Dedifferentiated amniotic fluid mesenchymal stem cell (primary cell): ENCODE data around the gene HIGD2B.
"Not testable (repeated sequence)": the region's sequence is repeated elsewhere in the genome, so short reads cannot be mapped to it uniquely, and the experiment has no call there.

Experiments used
- DNase-seq: peaks from one replicate; pipeline ENCODE4 v3.0.0-alpha.2; 2016; ENCODE audit errors: extremely low spot score

HIGD2B gene

GRCh38 chr15:72676838-72677237, 9.1 kb downstream of the HIGD2B start:
- DNase-seq, result no peak

- DNase-seq, result no peak
Measured at GRCh38 chr15:72671525-72671924, 14.5 kb downstream of the HIGD2B start.

- DNase-seq, result not testable (repeated sequence)
Measured at GRCh38 chr15:72670656-72671352, 15.2 kb downstream of the HIGD2B start.

GRCh38 chr15:72669803-72670202, 16.2 kb downstream of the HIGD2B start:
- DNase-seq, result not testable (repeated sequence)

- not testable (repeated sequence) for DNase-seq
Measured at GRCh38 chr15:72665706-72666105, 20.3 kb downstream of the HIGD2B start.

- not testable (repeated sequence) for DNase-seq
Measured at GRCh38 chr15:72663931-72664330, 22.1 kb downstream of the HIGD2B start.

- not testable (repeated sequence) for DNase-seq
Measured at GRCh38 chr15:72661081-72661480, 24.9 kb downstream of the HIGD2B start.

GRCh38 chr15:72656014-72656413, 30.0 kb downstream of the HIGD2B start:
- not testable (repeated sequence) for DNase-seq

- not testable (repeated sequence) for DNase-seq
Measured at GRCh38 chr15:72654397-72654796, 31.6 kb downstream of the HIGD2B start, which contains the start of gene GOLGA6B. Gene GOLGA6B, plus strand, starts transcription at chr15:72654697. Its CDS starts 41 bp downstream, at chr15:72654738.

- DNase-seq, result not testable (repeated sequence)
Measured at GRCh38 chr15:72648631-72649253, 37.2 kb downstream of the HIGD2B start.

- DNase-seq, result not testable (repeated sequence)
Measured at GRCh38 chr15:72642271-72642670, 43.7 kb downstream of the HIGD2B start.

GRCh38 chr15:72639759-72640483, 46.1 kb downstream of the HIGD2B start:
- not testable (repeated sequence) for DNase-seq

GRCh38 chr15:72636519-72637282, 49.3 kb downstream of the HIGD2B start:
- DNase-seq, result peak; percentile 60

- not testable (repeated sequence) for DNase-seq
Measured at GRCh38 chr15:72629068-72629570, 56.9 kb downstream of the HIGD2B start.

- not testable (repeated sequence) for DNase-seq
Measured at GRCh38 chr15:72628249-72629067, 57.5 kb downstream of the HIGD2B start.

- not testable (repeated sequence) for DNase-seq
Measured at GRCh38 chr15:72626153-72626552, 59.8 kb downstream of the HIGD2B start.
